ENCODE data around the gene GRK5. TPM values are rescaled to one million over a fixed set of nuclear protein-coding genes. Genes with fewer than 3 reads are reported as not detected.

The GRK5 gene
- total RNA-seq, 2 donors from 2014 or later, result 4.8 to 10.6 TPM

DNA sequence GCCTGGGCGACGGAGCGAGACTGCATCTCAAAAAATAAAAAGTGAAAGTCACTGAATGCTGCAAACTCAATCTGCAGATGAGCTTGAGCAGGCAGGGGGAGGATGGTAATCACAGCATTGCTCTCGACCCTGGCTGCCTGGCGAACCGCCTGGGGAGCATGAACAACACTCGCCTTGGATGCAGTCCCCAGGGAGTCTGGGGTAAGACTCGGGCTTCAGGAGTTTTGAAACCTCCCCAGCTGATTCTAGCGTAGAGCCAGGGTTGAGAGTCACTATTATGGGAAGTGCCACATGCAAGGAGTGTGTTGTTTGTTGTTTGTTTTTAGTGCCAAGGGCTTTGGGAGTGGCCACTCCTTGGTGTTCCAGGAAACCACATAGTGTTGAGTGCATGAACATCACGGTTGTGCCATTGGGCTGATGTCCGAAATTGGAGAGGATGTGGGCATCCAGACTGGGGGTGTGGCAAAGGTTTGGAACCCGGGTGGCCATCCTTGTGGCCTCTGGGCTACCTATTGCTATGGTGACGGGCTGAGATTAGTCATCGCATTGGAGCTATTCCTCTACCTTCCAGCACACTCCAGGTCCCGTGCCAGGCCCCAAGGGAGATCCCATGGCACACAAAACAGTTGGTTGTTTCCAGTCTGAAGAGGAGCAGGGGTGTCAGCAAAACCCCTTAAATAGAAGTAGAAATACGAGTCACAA is 242.5 kb downstream of the GRK5 start:
- H3K9me3 ChIP-seq, result no peaks in the 10 kb centered on the region
- no peaks in the 10 kb centered on the region for H3K4me1 ChIP-seq (replicated peaks)
- no peaks in the 10 kb centered on the region for H3K36me3 ChIP-seq
- DNase-seq (ENCODE audit: low spot score), result no peak
- no peak overlapping the region for H3K4me3 ChIP-seq
- no peak for TF ChIP-seq POLR2AphosphoS5 (IDR thresholded peaks at IDR 0.05)
- TF ChIP-seq POLR2A (IDR thresholded peaks at IDR 0.05), result no peak
- TF ChIP-seq CTCF (IDR thresholded peaks at IDR 0.05), result no peak
- H3K27me3 ChIP-seq (replicated peaks; ENCODE audit: insufficient read depth), result no peaks in the 10 kb centered on the region
- no peak overlapping the region for H3K27ac ChIP-seq
- 78% methylated on average over 16 of the region's 16 CpGs for WGBS
- intact Hi-C loops (cut with DNase I), result loop anchor here (5.0 kb wide), 1 partner anchor 42 kb away; no protein-coding TSS in a partner anchor

DNA sequence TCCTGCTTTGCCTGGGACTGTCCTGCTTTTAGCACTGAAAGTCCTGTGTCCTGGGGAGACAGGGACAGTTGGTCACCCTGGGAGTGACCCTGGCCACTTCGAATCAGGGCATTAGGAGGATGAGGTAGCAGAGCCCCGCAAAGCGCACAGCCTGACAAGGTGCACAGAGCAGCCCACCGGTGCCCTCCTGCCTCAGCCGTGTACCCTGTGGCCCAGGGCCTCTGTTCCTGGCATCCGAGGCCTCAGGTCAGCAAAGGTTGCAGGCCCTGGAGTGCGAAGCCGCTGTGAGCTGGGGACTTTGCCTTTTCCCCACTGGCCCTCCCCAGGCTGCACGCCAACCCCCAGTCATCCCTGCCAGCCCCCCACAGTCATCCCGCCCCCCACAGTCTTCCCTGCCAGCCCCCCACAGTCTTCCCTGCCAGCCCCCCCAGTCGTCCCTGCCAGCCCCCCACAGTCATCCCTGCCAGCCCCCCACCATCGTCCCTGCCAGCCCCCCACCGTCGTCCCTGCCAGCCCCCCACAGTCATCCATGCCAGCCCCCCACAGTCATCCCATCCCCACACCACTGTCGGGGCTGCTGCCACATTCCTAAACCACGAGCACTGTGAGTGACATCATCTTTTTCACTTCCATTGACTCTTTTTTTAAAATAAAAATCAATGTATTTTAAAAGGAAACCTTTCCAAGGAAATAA is 243.4 kb downstream of the GRK5 start:
- no peaks in the 10 kb centered on the region for H3K36me3 ChIP-seq
- 87% methylated on average over 12 of the region's 16 CpGs for WGBS

DNA sequence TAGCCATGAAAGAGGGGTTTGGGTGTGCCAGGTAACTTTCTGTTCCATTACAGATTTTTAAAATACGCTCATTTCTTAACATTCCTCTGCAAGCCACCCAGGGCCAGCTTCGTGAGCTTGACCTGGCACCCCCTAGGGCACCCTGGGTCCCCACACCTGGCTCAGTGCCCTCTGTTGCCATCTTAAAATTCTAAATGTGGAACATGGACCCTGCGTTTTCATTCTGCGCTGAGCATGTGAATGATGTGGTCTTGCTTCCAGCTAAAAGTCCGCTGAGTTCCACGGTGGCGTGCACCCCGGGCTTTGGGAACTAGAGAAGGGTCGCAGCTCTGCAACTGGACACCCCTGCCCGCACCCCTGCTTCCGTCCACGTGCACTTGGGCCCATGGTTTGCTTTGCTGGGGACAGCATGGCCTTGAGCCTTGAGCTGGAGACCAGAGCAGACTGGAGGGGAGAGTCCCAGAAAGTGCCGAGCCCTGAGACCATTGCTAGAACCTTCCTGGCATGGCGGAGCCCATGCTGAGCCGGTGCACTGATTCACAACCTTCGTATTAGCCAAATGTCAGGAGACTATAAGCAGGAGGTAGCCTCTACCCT is 244.0 kb downstream of the GRK5 start:
- TF ChIP-seq CTCF (IDR thresholded peaks at IDR 0.05) (no peak), POLR2A (IDR thresholded peaks at IDR 0.05) (no peak), POLR2AphosphoS5 (IDR thresholded peaks at IDR 0.05) (no peak)
- H3K27ac ChIP-seq, result no peak overlapping the region
- no peaks in the 10 kb centered on the region for H3K4me1 ChIP-seq (replicated peaks)
- no peak for DNase-seq (ENCODE audit: low spot score)
- intact Hi-C loops (cut with DNase I), result no loop called here
- 94% methylated on average over 14 of the region's 16 CpGs for WGBS
- H3K36me3 ChIP-seq, result no peaks in the 10 kb centered on the region
- H3K4me3 ChIP-seq, result no peak overlapping the region
- H3K9me3 ChIP-seq, result no peaks in the 10 kb centered on the region
- no peaks in the 10 kb centered on the region for H3K27me3 ChIP-seq (replicated peaks; ENCODE audit: insufficient read depth)

More for the DNA sequence above, 243.4 kb downstream of the GRK5 start:
- Histone ChIP-seq H3K9me3 (no peaks in the 10 kb centered on the region), H3K4me1 (replicated peaks) (no peaks in the 10 kb centered on the region), H3K27ac (no peak overlapping the region), H3K27me3 (replicated peaks; ENCODE audit: insufficient read depth) (no peaks in the 10 kb centered on the region), H3K4me3 (no peak overlapping the region)
- intact Hi-C loops (cut with DNase I), result no loop called here
- TF ChIP-seq POLR2A (IDR thresholded peaks at IDR 0.05) (no peak), POLR2AphosphoS5 (IDR thresholded peaks at IDR 0.05) (no peak), CTCF (IDR thresholded peaks at IDR 0.05) (no peak)
- DNase-seq (ENCODE audit: low spot score), result no peak

DNA sequence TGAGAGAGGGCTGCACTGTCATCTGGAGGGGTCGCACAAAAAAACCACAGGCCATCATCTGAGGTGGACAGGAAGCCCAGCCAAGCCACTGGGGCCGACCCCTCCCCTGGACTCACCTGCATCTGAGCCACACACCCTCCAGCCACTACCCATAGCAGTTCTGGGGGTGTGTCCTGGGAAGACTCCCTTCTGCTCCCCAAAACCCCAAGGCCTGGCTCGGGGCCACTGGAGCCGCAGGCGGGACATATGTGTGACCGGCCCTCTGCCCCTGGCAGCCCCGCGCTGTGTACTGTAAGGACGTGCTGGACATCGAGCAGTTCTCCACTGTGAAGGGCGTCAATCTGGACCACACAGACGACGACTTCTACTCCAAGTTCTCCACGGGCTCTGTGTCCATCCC is 245.0 kb downstream of the GRK5 start:
- Histone ChIP-seq H3K36me3 (no peaks in the 10 kb centered on the region), H3K9me3 (no peaks in the 10 kb centered on the region)
- TF ChIP-seq POLR2AphosphoS5 (IDR thresholded peaks at IDR 0.05), result no peak
- no peak for TF ChIP-seq CTCF (IDR thresholded peaks at IDR 0.05)
- no peak for TF ChIP-seq POLR2A (IDR thresholded peaks at IDR 0.05)

More for the DNA sequence above, 245.0 kb downstream of the GRK5 start:
- intact Hi-C loops (cut with DNase I), result no loop called here
- no peaks in the 10 kb centered on the region for H3K27me3 ChIP-seq (replicated peaks; ENCODE audit: insufficient read depth)
- no peak overlapping the region for H3K27ac ChIP-seq
- 90% methylated on average over 14 of the region's 14 CpGs for WGBS
- no peak overlapping the region for H3K4me3 ChIP-seq
- no peaks in the 10 kb centered on the region for H3K4me1 ChIP-seq (replicated peaks)
- DNase-seq (ENCODE audit: low spot score), result no peak

Data from prostate gland (tissue), 2 donors.